ENCODE data around the gene SBF2. TPM values are rescaled to one million over a fixed set of nuclear protein-coding genes. Genes with fewer than 3 reads are reported as not detected.

SBF2 gene
- total and polyA plus RNA-seq, 3 experiments from 2014 or later = 3.7 to 4.3 (median 4.2) TPM

GRCh38 chr11:10023212-10023611 is 270.8 kb downstream of the SBF2 start:
- H3K27me3 Mint-ChIP-seq = no peaks in the 10 kb centered on the region
- H3K27ac Mint-ChIP-seq = no peak overlapping the region
- POLR2A ChIA-PET = no interaction called here
- no peaks in the 10 kb centered on the region for H3K36me3 ChIP-seq (ENCODE audit: insufficient read depth, low read length)
- no peaks in the 10 kb centered on the region for H3K9me3 Mint-ChIP-seq
- no peaks in the 10 kb centered on the region for H3K9me3 ChIP-seq (ENCODE audit: low read length)
- no peak overlapping the region for H3K4me3 ChIP-seq (ENCODE audit: low read length)
- no peaks in the 10 kb centered on the region for H3K27me3 ChIP-seq (ENCODE audit: insufficient read depth, low read length, poor library complexity, severe bottlenecking)
- H3K4me1 ChIP-seq (ENCODE audit: insufficient read depth, low read length) = peaks cover 10% of the 10 kb centered on the region
- CTCF ChIA-PET = no interaction called here
- H3K4me1 Mint-ChIP-seq = peaks cover 7 to 18% (median 11%) of the 10 kb centered on the region in 3 donors
- no peak overlapping the region for H3K4me3 Mint-ChIP-seq
- no peak overlapping the region for H3K27ac ChIP-seq (ENCODE audit: low read depth, low read length)
- H3K36me3 Mint-ChIP-seq = peaks cover 6 to 48% (median 15%) of the 10 kb centered on the region in 3 donors
- no peak for DNase-seq

GRCh38 chr11:10022764-10023163 is 271.3 kb downstream of the SBF2 start:
- Mint-ChIP-seq H3K4me1 (peaks cover 7 to 18% (median 11%) of the 10 kb centered on the region in 3 donors), H3K36me3 (peaks cover 6 to 49% (median 11%) of the 10 kb centered on the region in 3 donors), H3K4me3 (no peak overlapping the region), H3K9me3 (no peaks in the 10 kb centered on the region), H3K27me3 (no peaks in the 10 kb centered on the region), H3K27ac (peak overlapping the region in 1 of 8 donors; percentile 41)
- ChIA-PET POLR2A (no interaction called here), CTCF (no interaction called here)
- no peaks in the 10 kb centered on the region for H3K27me3 ChIP-seq (ENCODE audit: insufficient read depth, low read length, poor library complexity, severe bottlenecking)
- no peak for DNase-seq
- no peaks in the 10 kb centered on the region for H3K36me3 ChIP-seq (ENCODE audit: insufficient read depth, low read length)
- H3K9me3 ChIP-seq (ENCODE audit: low read length) = no peaks in the 10 kb centered on the region
- peaks cover 10% of the 10 kb centered on the region for H3K4me1 ChIP-seq (ENCODE audit: insufficient read depth, low read length)
- no peak overlapping the region for H3K27ac ChIP-seq (ENCODE audit: low read depth, low read length)
- H3K4me3 ChIP-seq (ENCODE audit: low read length) = no peak overlapping the region

- Histone ChIP-seq H3K4me3 (ENCODE audit: low read length) (no peak overlapping the region), H3K4me1 (ENCODE audit: insufficient read depth, low read length) (peaks cover 10% of the 10 kb centered on the region), H3K27ac (ENCODE audit: low read depth, low read length) (no peak overlapping the region), H3K36me3 (ENCODE audit: insufficient read depth, low read length) (no peaks in the 10 kb centered on the region), H3K27me3 (ENCODE audit: insufficient read depth, low read length, poor library complexity, severe bottlenecking) (no peaks in the 10 kb centered on the region), H3K9me3 (ENCODE audit: low read length) (no peaks in the 10 kb centered on the region)
- Mint-ChIP-seq H3K36me3 (peaks cover 4 to 54% (median 15%) of the 10 kb centered on the region in 3 donors), H3K4me1 (peaks cover 7 to 18% (median 11%) of the 10 kb centered on the region in 3 donors), H3K4me3 (no peak overlapping the region), H3K9me3 (peaks cover 0 to 4% (median 0%) of the 10 kb centered on the region in 5 donors), H3K27me3 (no peaks in the 10 kb centered on the region), H3K27ac (peak overlapping the region in 1 of 8 donors; percentile 51)
- DNase-seq = no peak
- CTCF ChIA-PET = no interaction called here
- POLR2A ChIA-PET = no interaction called here
These were observed 272.5 kb downstream of the SBF2 start for GRCh38 chr11:10021563-10021962.

GRCh38 chr11:10019906-10020682 is 273.9 kb downstream of the SBF2 start:
- CTCF ChIA-PET = no interaction called here
- Histone ChIP-seq H3K4me3 (ENCODE audit: low read length) (no peak overlapping the region), H3K27me3 (ENCODE audit: insufficient read depth, low read length, poor library complexity, severe bottlenecking) (no peaks in the 10 kb centered on the region), H3K36me3 (ENCODE audit: insufficient read depth, low read length) (no peaks in the 10 kb centered on the region), H3K9me3 (ENCODE audit: low read length) (no peaks in the 10 kb centered on the region), H3K27ac (ENCODE audit: low read depth, low read length) (no peak overlapping the region), H3K4me1 (ENCODE audit: insufficient read depth, low read length) (peaks cover 10% of the 10 kb centered on the region)
- Mint-ChIP-seq H3K9me3 (peaks cover 0 to 10% (median 0%) of the 10 kb centered on the region in 5 donors), H3K4me3 (no peak overlapping the region), H3K27me3 (no peaks in the 10 kb centered on the region), H3K36me3 (peaks cover 7 to 52% (median 16%) of the 10 kb centered on the region in 3 donors), H3K27ac (no peak overlapping the region), H3K4me1 (peaks cover 7 to 18% (median 11%) of the 10 kb centered on the region in 3 donors)
- POLR2A ChIA-PET = no interaction called here
- no peak for DNase-seq

- Mint-ChIP-seq H3K36me3 (peaks cover 9 to 64% (median 26%) of the 10 kb centered on the region in 3 donors), H3K27me3 (no peaks in the 10 kb centered on the region), H3K27ac (no peak overlapping the region), H3K9me3 (peaks cover 9 to 26% (median 12%) of the 10 kb centered on the region in 5 donors), H3K4me1 (peaks cover 7 to 18% (median 11%) of the 10 kb centered on the region in 3 donors), H3K4me3 (no peak overlapping the region)
- DNase-seq = no peak
- Histone ChIP-seq H3K36me3 (ENCODE audit: insufficient read depth, low read length) (no peaks in the 10 kb centered on the region), H3K27me3 (ENCODE audit: insufficient read depth, low read length, poor library complexity, severe bottlenecking) (no peaks in the 10 kb centered on the region), H3K4me3 (ENCODE audit: low read length) (no peak overlapping the region), H3K27ac (ENCODE audit: low read depth, low read length) (no peak overlapping the region), H3K9me3 (ENCODE audit: low read length) (no peaks in the 10 kb centered on the region), H3K4me1 (ENCODE audit: insufficient read depth, low read length) (peaks cover 10% of the 10 kb centered on the region)
- POLR2A ChIA-PET = no interaction called here
- CTCF ChIA-PET = no interaction called here
These were observed 276.1 kb downstream of the SBF2 start for GRCh38 chr11:10017911-10018310.

GRCh38 chr11:10017050-10017449 is 277.0 kb downstream of the SBF2 start:
- CTCF ChIA-PET = no interaction called here
- POLR2A ChIA-PET = no interaction called here
- Mint-ChIP-seq H3K4me1 (peaks cover 7 to 12% (median 11%) of the 10 kb centered on the region in 3 donors), H3K9me3 (peaks cover 9 to 32% (median 20%) of the 10 kb centered on the region in 5 donors), H3K36me3 (peaks cover 9 to 70% (median 25%) of the 10 kb centered on the region in 3 donors), H3K4me3 (no peak overlapping the region), H3K27me3 (no peaks in the 10 kb centered on the region), H3K27ac (no peak overlapping the region)
- H3K4me3 ChIP-seq (ENCODE audit: low read length) = no peak overlapping the region
- no peaks in the 10 kb centered on the region for H3K27me3 ChIP-seq (ENCODE audit: insufficient read depth, low read length, poor library complexity, severe bottlenecking)
- H3K36me3 ChIP-seq (ENCODE audit: insufficient read depth, low read length) = no peaks in the 10 kb centered on the region
- DNase-seq = no peak
- no peak overlapping the region for H3K27ac ChIP-seq (ENCODE audit: low read depth, low read length)
- H3K4me1 ChIP-seq (ENCODE audit: insufficient read depth, low read length) = peaks cover 10% of the 10 kb centered on the region
- H3K9me3 ChIP-seq (ENCODE audit: low read length) = no peaks in the 10 kb centered on the region

- H3K27me3 ChIP-seq (ENCODE audit: insufficient read depth, low read length, poor library complexity, severe bottlenecking) = no peaks in the 10 kb centered on the region
- Mint-ChIP-seq H3K4me1 (no peaks in the 10 kb centered on the region), H3K4me3 (no peak overlapping the region), H3K27me3 (no peaks in the 10 kb centered on the region), H3K9me3 (peaks cover 29 to 73% (median 48%) of the 10 kb centered on the region in 5 donors), H3K36me3 (peaks cover 10 to 76% (median 28%) of the 10 kb centered on the region in 3 donors), H3K27ac (no peak overlapping the region)
- POLR2A ChIA-PET = no interaction called here
- DNase-seq = no peak
- no peaks in the 10 kb centered on the region for H3K9me3 ChIP-seq (ENCODE audit: low read length)
- H3K36me3 ChIP-seq (ENCODE audit: insufficient read depth, low read length) = no peaks in the 10 kb centered on the region
- no peaks in the 10 kb centered on the region for H3K4me1 ChIP-seq (ENCODE audit: insufficient read depth, low read length)
- H3K4me3 ChIP-seq (ENCODE audit: low read length) = no peak overlapping the region
- H3K27ac ChIP-seq (ENCODE audit: low read depth, low read length) = no peak overlapping the region
- CTCF ChIA-PET = no interaction called here
These were observed 282.0 kb downstream of the SBF2 start for GRCh38 chr11:10012068-10012467.

- Mint-ChIP-seq H3K9me3 (peaks cover 18 to 32% (median 21%) of the 10 kb centered on the region in 5 donors), H3K27me3 (no peaks in the 10 kb centered on the region), H3K27ac (no peak overlapping the region), H3K4me1 (no peaks in the 10 kb centered on the region), H3K36me3 (peaks cover 0 to 41% (median 4%) of the 10 kb centered on the region in 3 donors), H3K4me3 (no peak overlapping the region)
- ChIA-PET POLR2A (no interaction called here), CTCF (no interaction called here)
- Histone ChIP-seq H3K4me1 (ENCODE audit: insufficient read depth, low read length) (no peaks in the 10 kb centered on the region), H3K36me3 (ENCODE audit: insufficient read depth, low read length) (no peaks in the 10 kb centered on the region), H3K27ac (ENCODE audit: low read depth, low read length) (no peak overlapping the region), H3K4me3 (ENCODE audit: low read length) (no peak overlapping the region), H3K9me3 (ENCODE audit: low read length) (no peaks in the 10 kb centered on the region), H3K27me3 (ENCODE audit: insufficient read depth, low read length, poor library complexity, severe bottlenecking) (no peaks in the 10 kb centered on the region)
- DNase-seq = no peak
These were observed 288.0 kb downstream of the SBF2 start for GRCh38 chr11:10005955-10006525.

Measured in CD8-positive, alpha-beta memory T cell (primary cell).